GM19438 (cell line): Measurements from ENCODE around the gene GPRIN1.
A peak's percentile ranks its signal among the peaks of the same experiment; 100 is the strongest.

Experiments used
- ATAC-seq: cut with Tn5 transposase; IDR thresholded peaks from one replicate; pipeline ENCODE4 v1.9.1; 2021; ENCODE audit warnings: low read depth; ENCODE audit not compliant: unreplicated experiment

GPRIN1 gene

DNA sequence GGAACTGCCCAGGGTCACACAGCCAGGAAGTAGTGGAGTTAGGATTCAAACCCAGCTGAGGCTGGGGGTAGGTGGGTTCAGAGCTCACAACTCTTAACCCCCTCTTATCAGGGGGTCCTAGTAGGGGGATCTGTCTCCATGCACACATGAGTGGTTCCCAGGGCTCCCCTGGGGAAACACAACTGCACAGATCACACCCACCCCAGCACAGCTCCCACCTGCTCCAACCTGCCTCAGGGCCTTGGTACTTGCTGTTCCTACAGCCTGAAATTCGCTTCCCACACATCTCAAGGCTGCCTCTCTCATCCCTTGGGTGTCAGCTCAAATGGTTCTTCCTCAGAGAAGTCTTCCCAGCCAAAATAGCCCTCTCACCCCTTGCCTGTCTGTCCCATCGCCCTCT, 15.6 kb upstream of the GPRIN1 start:
- no peak for ATAC-seq

DNA sequence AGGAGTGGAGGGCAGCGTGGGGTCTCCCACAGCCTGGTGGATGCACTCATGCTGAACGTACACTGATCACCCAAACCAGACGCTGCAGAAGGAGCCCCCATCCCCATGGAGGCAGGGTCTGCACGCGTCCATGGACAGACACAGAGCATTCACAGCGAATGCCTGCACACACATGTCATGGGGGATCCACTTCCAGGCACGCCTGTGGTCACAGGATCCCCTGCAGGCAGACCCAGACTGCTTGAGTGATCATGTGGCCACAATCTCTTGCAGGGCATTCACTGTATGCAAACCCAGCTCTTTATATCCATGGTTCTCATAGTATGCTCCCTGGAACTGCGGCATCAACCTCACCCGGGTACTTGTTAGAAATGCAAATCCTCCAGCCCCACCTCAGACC, 15.0 kb upstream of the GPRIN1 start:
- ATAC-seq: no peak

DNA sequence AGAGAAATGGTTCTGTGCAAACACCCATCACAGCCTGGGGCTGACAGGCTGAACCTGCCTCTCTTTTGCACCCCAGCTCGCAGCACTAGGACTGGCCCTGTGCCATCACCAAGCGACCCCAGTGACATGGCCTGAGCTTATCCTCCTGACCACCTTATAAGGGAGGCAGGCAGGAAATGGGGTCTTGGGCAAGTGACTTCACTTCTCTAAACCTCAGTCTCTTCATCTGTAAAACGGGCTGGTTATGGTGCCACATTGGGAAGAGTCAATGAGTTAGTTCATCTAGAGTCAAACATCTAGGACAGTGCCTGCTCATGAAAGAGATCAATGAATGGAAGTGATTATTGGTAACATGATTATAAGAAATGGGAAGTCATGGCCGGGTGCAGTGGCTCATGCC, 14.2 kb upstream of the GPRIN1 start:
- ATAC-seq: no peak

DNA sequence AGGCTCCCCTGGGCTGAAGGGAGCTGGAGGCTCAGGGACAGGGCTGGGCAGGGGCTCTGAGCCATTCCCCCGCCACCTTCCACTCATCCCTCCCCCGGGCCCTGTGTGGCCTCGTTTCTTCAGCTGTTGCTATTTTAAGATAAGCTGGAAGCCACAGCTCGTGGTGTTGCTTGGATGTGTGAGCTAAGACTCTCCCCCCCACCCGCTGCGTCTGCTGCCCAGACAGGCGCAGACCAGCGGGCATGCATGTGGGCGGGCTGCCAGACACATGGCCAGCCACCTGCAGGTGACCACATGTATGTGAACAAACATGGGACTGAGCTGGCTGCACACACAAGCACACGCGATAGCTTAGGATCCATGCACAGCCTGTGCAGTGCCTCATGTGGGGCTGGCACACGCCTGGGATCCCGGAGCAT, 11.7 kb upstream of the GPRIN1 start:
- ATAC-seq: no peak

DNA sequence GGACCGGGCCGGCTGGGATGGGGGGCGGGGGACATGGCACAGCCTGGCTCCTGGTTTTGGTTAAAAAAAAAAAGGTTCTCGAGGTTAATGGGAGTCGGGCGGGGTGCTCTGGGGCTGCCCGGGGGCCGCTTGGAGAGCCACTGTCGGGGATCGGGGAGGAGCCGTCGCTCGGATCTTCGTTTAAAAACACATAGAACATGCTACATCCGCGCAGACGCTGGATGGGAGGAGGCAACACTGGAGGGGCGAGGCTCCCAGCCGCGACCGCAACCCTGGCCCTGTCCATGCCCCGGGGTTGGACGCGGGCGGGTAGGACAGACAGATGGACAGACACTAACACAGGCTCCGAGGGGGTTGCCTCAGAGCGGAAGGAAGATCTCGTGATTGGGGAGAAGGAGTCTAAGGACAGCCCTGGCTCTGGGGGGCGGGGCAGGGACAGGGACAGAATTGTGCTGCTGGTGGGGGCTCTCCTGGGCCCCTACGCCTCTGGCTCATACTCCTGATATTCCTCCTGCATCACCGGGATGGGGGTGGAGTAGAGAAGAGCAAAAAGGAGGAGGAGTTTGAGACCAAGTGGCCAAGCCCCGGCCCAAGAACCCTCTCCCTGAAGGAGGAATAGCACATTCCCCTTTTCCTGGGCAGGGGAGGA, 10.5 kb upstream of the GPRIN1 start:
- no peak for ATAC-seq

DNA sequence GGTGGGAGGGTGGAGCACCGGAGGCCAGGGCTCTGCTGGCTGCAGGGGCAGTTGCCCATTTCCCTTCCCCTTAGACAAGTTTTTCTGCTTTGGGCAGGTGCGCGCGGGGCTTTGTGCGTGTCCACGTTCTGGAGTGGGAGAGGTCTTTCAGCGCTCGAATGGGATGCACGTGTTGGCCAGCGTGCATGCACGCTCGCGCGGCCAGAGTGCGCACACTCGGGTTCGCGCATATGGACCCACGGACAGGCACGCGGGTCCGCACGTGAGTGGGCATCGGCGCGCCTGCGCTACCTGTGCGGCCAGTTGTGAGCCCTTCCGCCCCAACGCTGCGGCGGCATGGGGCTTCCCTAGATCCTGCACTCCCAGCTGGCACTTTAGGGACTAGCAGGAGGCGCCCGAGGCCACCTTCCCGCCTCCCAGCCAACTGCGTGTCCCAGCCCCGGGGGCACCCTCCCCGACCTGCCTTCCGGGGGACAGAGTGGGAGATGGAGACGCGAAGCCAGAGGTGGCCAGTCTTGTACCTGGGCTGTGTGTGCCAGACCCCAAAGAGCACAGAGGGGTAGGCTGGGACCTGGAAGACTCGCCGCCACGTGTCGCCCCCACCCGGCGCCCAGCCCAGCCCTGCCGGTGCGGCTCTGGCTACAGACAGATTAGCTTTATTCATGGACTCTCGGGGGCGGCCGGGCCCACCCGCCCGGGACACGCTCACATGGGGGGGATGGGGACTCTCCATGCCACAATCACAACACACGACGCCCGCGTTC, 9.8 kb upstream of the GPRIN1 start:
- no peak for ATAC-seq

DNA sequence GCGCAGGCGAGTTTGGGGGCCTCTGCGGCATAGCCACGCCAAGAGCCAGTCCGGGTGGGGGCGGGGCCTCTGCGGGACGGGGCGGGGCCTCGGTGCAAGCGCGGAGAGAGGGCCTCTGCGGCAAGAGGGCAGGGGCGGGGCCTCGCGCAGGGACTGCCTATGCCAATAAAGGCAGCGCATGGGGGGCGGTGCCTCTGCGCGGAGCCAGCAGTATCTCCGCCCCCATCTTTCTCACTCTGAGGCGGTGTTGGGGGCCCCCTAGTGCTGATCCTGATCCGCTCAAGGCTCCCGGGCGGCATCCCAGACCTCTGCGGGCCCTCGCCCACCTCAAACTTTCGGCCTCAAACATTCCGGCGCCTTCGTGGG, 9.2 kb upstream of the GPRIN1 start:
- ATAC-seq: peak; percentile 78

DNA sequence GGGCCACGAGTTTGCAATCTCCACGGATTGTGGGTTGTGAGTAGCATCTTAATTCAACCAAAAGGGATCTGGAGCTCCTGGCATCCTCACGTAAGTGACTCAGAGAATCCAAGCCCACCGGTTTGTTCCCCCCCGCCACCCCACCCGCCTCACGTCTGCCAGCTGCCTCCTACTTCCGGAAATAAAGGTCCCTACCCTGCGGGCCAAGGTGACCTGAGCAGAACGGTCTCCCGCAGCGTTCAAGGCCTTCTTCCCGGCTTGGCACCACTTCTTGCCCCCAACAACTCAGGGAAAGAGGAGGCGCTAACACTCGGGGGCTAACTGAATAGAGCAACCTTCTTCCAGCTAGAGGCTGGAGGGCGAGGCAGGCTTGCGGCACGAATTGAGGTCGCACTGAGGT, 8.8 kb upstream of the GPRIN1 start:
- no peak for ATAC-seq

DNA sequence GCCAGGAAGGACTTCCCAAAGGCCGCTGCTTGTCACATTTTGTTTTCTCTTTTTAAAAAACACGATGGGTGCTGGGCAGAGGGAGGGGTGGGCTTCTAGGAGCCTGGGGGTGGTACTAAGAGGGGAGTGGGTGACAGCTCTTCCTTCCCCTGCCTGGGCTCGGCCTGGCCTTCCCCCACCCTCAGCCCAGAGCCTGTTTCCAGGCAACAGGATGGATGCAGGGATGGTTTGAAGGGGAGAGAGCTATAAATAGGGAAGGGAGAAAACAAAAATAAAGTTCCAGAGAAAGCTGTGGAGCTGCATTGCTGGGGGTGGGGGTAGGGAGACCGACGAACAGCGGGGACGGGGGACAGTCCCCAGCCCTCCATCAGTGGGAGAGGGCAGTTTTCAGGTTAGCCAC, 6.6 kb upstream of the GPRIN1 start:
- ATAC-seq: no peak

DNA sequence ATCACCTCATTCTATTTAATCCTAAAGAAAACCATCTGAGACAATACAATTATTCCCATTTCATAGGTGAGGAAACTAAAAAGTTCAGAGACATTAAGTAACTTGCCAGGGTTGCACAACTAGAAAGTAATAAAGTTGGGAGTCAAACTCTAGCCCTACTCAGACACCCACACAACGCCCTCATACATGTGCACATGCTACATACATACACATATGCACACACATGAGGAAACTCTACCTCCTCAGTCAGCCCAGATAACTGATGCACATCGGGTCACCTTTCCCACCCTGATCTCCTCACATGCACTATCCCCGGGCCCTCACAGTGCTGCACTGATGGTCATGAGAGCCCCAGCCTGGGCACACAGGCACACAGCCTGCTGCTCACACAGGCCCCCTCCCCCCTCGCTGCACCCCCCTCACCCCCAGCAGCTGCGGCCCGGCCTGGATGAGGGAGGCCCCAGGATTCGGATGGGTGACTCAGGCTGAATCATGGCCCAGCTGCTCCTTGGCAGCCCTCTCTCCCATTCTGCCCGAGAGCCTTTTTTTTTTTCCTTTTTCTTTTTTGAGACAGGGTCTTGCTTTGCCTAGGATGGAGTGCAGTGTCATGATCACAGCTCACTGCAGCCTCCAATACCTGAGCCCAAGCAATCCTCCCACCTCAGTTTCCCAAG, 5.0 kb upstream of the GPRIN1 start:
- ATAC-seq: no peak

DNA sequence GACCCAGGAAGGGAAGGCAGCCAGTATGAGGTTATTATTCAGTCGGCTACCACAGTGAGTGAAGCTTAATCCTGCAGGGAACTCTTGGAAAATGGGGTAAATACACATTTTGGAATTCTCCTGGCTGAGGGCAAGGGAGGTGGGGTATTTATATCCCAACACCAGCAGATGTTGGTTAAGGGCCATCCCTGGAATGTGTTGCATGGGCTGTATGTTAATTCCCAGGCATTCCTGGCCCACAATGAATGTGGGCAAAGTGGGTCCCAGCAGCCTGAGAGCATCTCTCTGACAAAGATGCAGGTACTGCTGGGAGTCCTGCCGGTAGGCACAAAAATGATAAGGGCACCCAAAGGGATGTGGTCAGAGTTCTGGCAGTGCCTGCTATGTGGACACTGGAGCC, 2.9 kb upstream of the GPRIN1 start:
- no peak for ATAC-seq

DNA sequence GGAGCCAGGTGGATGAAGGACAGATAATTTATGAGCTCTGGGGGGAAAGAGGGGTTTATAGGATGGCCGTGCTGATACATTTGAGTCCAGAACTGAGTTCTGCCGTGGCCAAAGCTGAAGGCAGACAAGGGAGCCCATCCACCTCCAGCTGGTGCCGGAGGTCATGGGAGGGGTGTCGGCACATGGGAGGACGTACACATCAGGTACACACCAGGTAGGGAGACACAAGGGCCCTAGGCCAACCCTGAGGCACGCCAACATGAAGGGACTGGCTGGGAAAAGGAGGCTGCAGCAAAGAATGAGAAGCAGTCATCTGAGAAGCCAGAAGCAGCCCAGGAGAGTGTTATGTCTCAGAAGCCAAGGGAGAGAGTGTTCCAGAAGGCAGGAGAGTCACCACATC, 2.1 kb upstream of the GPRIN1 start:
- ATAC-seq: no peak

DNA sequence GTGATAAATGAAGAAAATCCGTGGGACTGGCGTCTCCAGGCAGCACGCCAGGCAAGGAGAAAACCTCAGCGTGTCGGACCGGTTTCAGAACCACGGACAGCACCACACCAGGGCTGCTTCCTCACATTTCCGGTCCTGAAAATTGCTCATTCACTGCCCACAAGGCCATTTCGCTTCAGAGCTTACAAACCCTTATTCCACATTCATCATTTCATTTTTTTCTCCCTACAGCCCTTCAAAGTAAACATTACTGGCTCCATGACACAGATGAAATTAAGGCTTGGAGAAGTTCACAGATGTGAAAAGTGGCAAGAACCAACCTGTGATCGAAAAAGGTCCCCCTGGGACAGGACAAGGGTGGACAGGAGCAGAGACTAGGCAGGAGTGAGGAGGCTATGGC, 1.5 kb upstream of the GPRIN1 start:
- no peak for ATAC-seq

DNA sequence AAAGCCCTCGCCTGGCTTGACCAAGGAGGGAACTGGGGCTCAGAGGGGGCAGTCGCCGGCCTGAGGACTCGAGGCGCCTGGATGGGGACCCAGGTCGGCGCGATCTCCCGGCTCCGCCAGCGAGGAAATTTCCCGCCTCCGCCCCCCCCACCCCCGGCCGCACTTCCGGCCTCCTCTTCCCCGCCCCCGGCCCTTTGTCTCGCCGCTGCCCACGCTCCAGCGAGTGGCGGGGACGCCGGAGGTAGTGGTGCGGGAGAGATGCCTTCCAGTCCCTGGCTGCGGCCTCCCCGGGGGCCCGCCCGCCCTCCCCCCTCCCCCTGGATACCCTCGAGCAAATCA, 448 bp upstream of the GPRIN1 start:
- peak; percentile 15 for ATAC-seq

DNA sequence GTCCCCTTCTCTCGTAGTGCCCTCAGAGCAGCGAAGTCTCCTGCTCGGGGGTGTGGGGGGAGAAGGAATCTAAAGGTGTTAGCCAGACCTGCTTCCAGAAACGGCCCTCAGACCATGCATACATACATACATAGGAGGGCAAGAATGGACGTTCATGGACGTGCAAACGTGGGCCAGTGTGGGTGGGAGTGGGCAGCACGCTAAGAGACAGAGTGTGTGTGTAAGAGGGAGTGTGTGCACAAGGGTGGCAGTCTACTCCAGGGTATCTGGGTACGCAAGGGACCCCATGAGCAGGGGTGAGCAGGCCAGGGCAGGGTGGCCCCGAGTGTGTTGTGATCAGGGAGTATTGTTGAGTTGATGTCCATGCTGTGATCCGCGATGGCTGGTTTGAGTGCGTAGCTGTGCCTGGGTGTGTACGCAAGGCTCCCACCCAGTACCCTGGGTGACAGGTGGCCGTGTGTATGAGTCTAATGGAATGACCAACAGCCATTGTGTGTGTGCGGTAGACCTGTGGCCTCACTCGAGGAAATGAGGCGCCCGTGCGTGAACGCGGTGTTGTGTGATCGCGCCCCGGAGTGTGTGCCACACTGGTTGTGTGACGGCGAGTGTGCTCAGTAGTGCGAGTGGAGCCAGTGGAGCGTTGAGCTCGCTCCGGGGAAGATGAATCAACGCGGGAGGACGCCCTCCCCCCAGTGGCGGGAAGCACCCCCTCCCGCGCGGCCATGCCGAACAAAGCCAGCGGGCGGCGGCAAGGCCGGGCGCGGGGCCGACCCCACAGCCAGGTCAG, 826 bp downstream of the GPRIN1 start:
- peak; percentile 19 for ATAC-seq

DNA sequence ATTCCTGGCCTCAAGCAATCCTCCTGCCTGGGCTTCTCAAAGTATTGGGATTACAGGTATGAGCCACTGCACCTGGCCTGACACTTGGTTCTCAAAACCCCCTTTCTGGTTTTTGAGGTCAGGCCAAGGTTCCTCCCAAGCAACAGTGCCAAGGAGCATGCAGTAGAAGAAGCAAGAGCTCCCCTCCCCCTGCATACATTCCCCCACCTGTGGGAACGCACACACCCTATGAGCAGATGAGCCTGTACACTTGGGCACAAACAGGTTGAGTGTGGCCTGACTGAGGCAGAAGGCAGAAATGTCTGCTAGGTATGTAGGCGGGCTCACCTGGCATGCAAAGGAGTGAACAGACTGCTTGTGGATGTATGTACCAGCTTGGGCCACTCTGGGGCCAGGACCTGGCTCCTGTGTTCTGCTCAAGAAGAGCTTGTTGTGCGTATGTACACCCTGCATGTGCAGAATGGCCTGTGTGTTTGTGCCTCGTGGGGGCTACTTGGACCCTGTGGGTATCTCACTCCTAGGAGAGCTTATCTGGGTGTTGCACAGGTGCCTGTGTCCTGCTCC, 1.7 kb downstream of the GPRIN1 start:
- ATAC-seq: no peak

DNA sequence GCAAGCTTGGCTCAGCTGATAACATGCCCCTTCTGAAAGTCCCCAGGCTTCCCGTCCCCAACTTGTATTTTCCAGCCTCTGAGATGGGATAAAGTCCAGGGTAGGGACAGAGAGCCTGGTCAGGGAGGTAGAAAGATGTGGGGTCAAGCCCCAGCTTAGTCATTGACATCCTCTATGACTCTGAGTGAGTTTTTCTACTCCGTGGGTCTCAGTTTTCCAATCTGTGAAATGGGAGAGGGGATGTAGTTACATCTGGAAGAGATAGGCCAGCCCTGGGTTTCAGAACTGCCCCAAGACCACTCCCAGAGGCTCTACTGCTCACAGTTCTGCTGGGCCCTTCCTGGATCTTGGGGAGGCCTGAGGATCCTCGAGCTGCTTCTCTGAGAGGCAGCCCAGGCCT, 3.1 kb downstream of the GPRIN1 start:
- no peak for ATAC-seq

DNA sequence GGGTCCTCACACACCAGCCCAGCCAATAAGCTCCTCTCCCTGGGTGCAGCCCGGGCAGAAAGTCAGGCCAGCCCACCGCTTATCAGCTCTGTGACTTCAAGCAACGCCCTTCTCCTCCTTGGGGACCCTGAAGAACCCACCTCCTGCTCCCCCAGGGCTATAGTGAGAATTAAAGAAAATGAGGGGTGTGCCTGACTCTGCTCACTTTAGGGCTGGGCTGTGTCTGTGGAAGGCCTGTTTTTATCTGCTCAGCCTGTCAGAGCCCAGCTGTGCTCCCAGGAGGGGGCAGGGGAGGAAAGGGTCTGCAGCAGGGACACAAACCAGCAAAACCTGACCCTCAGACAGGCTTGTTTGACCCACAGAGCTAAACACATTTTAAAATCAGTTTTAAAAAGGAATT, 3.9 kb downstream of the GPRIN1 start:
- ATAC-seq: no peak

DNA sequence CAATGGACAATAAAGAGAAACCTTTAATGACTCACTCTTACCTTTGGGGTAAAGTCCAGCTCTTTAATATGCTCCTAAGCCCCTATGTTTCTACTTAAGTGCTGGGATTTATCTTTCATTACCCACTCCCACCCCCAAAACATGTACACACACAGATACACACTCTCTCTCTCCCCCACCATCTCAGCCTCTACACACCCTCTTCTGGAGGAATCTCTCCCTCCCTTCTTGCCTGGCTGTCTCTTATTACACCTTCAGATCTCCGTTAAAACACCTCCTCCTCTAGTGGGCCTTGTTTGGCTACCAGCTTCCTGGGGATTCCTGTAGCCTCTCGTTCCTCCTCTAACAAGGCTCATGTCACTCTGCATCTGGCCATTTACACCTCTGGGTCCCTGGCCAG, 6.9 kb downstream of the GPRIN1 start:
- ATAC-seq: no peak

DNA sequence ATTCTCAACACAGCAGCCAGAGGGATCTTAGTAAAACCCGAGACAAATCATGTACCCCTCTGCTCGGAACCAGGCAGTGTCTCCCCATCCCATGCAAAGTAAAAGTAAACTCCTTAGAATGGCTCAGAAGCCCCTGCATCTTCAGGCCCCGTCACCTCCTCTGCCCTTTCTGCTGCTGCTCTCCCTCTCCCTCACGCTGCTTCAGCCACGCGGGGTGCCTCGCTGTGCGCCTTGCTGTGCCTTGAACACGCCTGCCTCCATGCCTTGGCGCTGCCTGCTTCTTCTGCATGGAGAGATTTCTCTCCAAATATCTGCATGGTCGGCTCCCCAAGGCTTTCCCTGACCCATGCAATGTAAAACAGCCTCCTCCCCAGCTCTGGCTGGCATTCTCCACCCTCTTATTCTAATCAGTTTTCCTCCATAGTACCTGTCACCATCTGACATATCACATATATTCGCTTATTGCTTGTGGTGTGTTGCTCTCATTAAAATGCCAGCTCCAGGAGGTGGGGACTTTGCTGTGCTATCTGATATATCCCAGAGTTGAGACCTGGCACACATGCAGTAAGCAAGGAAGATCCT, 8.0 kb downstream of the GPRIN1 start:
- ATAC-seq: no peak
